ENCODE results near the gene FRS3. TPM values are rescaled to one million over a fixed set of nuclear protein-coding genes. Genes with fewer than 3 reads are reported as not detected.
"Not testable (repeated sequence)": the region's sequence is repeated elsewhere in the genome, so short reads cannot be mapped to it uniquely, and the experiment has no call there.

The FRS3 gene
- total RNA-seq, 1 donor from 2014 or later: 26.0 TPM

DNA sequence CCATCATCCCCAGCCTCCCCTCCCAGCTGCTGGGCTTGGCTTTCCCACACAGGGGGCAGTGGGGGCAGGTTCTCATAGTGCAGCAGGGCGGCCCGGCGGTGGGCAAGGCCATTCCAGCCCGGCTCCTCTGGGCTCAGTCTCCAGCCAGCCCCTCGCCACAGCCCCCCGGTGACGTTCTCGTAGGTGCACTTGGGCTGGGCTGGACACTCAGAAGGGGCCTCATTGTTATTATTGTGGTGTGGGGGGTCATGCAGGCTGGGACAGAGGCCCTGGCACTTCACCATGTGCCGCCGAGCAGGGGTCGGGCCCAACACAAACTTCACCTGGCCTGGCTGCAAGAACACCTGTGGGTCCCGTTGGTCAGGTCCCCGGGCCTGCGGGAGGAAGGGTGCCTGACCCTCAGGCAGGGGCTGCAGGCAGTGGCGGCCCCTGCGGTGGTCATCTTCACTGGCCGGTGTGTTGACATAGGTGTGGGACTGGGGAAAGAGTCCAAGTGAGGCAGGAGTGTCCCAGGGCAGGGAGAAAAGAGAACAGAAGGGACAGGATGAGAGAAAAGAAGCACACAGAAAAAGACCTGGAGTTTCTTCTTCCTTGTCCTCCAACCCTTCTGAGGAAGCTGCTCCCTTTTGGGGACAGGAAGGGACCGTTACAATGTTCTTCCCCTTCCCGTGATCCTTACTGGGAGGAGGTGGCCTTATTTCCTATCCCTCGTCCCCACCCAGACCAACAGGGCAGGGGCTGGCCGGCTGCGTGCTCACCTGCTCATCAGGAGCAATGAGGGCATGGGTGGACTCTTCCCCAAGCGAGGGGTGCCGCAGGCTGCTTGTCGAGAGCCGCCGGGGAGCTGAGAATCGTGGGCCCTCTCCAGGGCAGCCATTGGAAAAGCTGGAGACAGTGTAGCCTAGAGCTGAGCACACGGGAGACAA lies 8.4 kb downstream of the FRS3 start:
- Histone ChIP-seq H3K27ac (no peak overlapping the region), H3K4me3 (no peak overlapping the region), H3K9me3 (no peaks in the 10 kb centered on the region), H3K36me3 (peaks cover 50 to 62% of the 10 kb centered on the region in 2 donors), H3K27me3 (no peaks in the 10 kb centered on the region), H3K4me1 (no peaks in the 10 kb centered on the region)
- intact Hi-C loops (cut with DNase I): no loop called here
- no peak for DNase-seq (ENCODE audit: low spot score in 2 of 2)
- TF ChIP-seq, protein P1, sequence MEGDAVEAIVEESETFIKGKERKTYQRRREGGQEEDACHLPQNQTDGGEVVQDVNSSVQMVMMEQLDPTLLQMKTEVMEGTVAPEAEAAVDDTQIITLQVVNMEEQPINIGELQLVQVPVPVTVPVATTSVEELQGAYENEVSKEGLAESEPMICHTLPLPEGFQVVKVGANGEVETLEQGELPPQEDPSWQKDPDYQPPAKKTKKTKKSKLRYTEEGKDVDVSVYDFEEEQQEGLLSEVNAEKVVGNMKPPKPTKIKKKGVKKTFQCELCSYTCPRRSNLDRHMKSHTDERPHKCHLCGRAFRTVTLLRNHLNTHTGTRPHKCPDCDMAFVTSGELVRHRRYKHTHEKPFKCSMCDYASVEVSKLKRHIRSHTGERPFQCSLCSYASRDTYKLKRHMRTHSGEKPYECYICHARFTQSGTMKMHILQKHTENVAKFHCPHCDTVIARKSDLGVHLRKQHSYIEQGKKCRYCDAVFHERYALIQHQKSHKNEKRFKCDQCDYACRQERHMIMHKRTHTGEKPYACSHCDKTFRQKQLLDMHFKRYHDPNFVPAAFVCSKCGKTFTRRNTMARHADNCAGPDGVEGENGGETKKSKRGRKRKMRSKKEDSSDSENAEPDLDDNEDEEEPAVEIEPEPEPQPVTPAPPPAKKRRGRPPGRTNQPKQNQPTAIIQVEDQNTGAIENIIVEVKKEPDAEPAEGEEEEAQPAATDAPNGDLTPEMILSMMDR (IDR thresholded peaks at IDR 0.05): no peak

DNA sequence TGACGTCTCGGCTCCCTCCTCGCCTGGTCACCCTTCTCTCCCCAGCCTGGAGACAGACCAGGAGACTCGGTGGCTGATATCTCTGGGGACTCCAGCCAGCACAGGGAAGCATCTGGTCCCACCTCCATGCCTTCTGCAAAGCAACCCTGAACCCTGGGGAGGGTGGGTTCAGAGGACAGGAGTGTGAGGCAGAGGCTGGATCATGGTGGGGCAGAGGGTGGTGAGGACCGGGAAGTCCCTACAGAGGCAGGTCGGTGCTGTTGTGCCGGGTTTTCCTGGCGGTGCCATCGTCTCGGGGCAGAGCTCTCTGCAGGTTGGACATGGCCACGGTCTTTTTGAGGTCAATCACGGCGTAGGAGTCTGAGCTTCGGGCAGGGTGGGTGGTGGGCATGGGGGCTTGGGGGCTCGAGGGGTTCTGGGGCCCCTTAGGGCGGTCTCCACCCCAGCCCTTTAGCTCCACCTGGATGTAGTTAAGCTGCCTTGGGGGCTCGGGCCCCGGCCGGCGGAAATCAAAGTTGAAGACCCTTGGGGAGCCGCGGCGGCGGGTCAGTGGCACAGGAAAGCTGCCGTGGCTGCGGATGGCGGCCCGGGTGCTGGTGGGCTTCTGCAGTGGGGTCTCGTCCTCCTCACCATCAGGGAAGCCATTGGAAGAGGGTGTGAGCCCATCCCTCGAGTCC lies 9.2 kb downstream of the FRS3 start:
- TF ChIP-seq, protein P1 (IDR thresholded peaks at IDR 0.05): no peak
- no peaks in the 10 kb centered on the region for H3K9me3 ChIP-seq
- no peaks in the 10 kb centered on the region for H3K27me3 ChIP-seq
- intact Hi-C loops (cut with DNase I): no loop called here
- no peak overlapping the region for H3K27ac ChIP-seq
- no peak for DNase-seq (ENCODE audit: low spot score in 2 of 2)
- H3K36me3 ChIP-seq: peaks cover 49 to 54% of the 10 kb centered on the region in 2 donors
- no peaks in the 10 kb centered on the region for H3K4me1 ChIP-seq
- no peak overlapping the region for H3K4me3 ChIP-seq

DNA sequence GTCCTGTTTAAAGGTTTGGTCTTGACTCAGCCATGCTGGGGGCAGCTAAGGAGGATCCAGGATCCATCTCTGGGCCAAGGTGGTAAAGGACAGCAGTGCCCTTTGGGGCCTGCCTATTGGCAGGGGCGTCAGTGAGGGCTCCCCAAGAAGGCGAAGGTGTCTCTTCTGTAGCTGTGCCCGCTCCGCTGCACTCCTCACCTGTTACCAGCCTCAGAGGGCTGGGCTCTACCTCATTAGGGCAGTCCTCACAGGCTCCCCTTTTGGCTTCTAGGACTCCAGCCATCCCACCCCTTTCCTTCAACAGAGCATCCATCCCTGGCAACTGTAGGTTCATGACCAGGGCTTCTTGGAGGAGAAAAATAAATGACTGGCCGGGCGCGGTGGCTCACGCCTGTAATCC lies 10.3 kb downstream of the FRS3 start:
- no peak overlapping the region for H3K4me3 ChIP-seq
- H3K4me1 ChIP-seq: no peaks in the 10 kb centered on the region
- H3K36me3 ChIP-seq: peaks cover 38 to 42% of the 10 kb centered on the region in 2 donors
- H3K27ac ChIP-seq: no peak overlapping the region
- H3K9me3 ChIP-seq: no peaks in the 10 kb centered on the region
- no peak for DNase-seq (ENCODE audit: low spot score in 2 of 2)
- intact Hi-C loops (cut with DNase I): no loop called here
- TF ChIP-seq, protein P1 (IDR thresholded peaks at IDR 0.05): no peak
- no peaks in the 10 kb centered on the region for H3K27me3 ChIP-seq

DNA sequence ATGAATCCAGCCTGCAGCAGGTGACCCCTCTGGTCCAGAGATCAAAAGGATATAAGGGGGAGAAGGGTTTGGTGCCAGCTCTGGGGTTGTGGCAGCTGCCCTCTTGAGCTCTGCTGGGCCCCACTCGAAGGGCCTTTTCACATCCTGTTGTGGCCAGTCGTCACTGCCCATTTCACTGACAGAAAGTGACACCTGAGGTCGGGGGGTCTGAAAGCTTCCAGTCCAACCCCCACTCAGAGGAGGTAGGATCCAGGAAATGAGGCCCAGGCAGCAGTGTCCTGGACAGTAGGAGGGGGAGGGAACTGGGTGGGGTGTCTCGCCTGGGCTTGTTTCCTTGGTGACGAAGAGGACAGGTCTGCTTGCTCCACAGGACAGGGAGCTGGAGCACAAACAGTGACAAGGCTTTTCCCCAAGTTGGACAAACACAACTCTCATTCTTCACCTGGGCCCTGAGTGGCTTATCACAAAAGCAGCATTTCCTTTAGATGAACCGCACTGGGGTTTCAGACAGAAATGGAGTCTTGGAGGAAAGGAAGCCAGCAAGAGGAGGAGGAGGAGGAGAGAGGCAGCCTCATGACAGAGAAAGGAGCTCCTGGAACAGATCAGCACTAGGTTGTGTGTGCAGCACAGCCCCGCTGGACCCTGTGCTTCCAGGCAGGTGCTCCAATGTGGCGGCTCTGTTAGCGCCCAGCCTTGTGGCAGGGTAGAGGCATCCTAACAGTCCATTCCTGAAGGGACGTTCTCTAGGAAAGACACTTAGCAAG lies 11.0 kb downstream of the FRS3 start:
- H3K27ac ChIP-seq: no peak overlapping the region
- no peaks in the 10 kb centered on the region for H3K27me3 ChIP-seq
- intact Hi-C loops (cut with DNase I): no loop called here
- no peaks in the 10 kb centered on the region for H3K9me3 ChIP-seq
- no peak overlapping the region for H3K4me3 ChIP-seq
- H3K4me1 ChIP-seq: no peaks in the 10 kb centered on the region
- TF ChIP-seq, protein P1 (IDR thresholded peaks at IDR 0.05): no peak
- DNase-seq (ENCODE audit: low spot score in 2 of 2): no peak
- H3K36me3 ChIP-seq: peaks cover 31 to 36% of the 10 kb centered on the region in 2 donors

DNA sequence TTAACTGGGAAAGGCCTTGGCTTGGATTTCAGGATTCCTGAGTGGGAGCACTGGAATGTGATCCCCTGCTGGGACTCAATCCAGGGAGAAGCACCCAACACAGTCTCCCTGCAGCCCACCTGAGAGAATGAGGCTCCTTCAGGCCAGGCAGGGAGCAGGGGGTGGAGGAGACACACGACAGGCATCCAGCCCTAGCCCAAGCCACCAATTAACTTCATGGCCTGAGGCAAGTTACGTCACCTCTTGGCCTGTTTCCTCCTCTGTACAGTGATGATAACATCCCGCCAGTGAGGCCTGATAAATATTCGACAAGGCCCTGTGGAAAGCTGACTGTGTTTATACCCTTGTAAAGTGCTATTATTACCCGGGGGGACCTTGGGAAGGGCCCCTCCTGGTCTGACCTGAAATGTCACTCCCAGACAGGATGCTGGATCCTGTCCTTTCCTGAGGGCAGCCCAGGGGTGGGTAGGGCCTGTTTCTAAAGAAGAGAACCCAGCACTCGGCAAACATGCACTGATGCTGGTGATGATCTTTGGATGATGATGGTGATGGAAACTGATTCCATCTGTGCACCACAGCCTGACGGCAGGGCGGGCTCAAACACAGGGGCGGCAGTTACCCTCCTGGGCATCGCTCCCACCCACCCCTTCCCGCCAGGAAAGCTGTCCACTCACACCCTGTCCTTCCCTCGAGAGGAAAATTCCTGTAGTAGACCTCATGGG lies 12.4 kb downstream of the FRS3 start:
- Histone ChIP-seq H3K36me3 (peaks cover 18 to 23% of the 10 kb centered on the region in 2 donors), H3K27ac (no peak overlapping the region), H3K4me1 (no peaks in the 10 kb centered on the region), H3K9me3 (no peaks in the 10 kb centered on the region), H3K4me3 (no peak overlapping the region), H3K27me3 (no peaks in the 10 kb centered on the region)
- no peak for DNase-seq (ENCODE audit: low spot score in 2 of 2)
- TF ChIP-seq, protein P1 (IDR thresholded peaks at IDR 0.05): no peak
- intact Hi-C loops (cut with DNase I): no loop called here

DNA sequence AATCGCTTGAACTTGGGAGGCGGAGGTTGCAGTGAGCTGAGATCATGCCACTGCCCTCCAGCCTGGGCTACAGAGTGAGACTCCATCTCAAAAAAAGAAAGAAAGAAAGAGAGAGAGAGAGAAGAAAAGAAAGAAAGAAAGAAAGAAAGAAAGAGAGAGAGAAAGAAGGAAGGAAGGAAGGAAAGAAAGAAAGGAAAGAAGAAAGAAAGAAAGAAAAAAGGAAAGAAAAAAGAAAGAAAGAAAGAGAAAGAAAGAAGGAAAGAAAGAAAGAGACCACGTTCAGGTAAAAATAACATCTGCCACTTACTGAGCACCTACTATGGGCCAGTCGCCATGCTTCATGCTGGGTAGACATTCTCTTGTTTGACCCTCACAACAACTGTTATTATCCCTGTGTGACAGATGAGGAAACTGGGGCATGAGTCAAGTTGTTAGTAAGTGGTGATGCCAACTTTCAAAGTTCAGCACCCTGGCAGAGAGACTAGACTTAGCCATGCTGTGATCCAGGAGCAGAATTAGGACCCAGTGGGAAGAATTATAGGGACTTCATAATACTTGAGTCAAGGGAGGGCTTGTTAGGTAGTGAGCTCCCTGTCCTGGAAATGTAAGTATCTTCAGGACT lies 13.5 kb downstream of the FRS3 start:
- DNase-seq (ENCODE audit: low spot score in 2 of 2); H3K4me1 ChIP-seq; H3K27ac ChIP-seq; H3K4me3 ChIP-seq; H3K9me3 ChIP-seq; intact Hi-C loops (cut with DNase I); H3K27me3 ChIP-seq: not testable (repeated sequence)
- H3K36me3 ChIP-seq: peaks cover 9 to 11% of the 10 kb centered on the region in 2 donors
